ENCODE data around the gene SELENON. TPM values are rescaled to one million over a fixed set of nuclear protein-coding genes. Genes with fewer than 3 reads are reported as not detected.

Gene SELENON
- total and polyA plus RNA-seq, 2 of the 8 experiments (the other 6 are each of a cell fraction or from before 2014, with no cell fraction given) = 43.0 to 77.6 TPM

DNA sequence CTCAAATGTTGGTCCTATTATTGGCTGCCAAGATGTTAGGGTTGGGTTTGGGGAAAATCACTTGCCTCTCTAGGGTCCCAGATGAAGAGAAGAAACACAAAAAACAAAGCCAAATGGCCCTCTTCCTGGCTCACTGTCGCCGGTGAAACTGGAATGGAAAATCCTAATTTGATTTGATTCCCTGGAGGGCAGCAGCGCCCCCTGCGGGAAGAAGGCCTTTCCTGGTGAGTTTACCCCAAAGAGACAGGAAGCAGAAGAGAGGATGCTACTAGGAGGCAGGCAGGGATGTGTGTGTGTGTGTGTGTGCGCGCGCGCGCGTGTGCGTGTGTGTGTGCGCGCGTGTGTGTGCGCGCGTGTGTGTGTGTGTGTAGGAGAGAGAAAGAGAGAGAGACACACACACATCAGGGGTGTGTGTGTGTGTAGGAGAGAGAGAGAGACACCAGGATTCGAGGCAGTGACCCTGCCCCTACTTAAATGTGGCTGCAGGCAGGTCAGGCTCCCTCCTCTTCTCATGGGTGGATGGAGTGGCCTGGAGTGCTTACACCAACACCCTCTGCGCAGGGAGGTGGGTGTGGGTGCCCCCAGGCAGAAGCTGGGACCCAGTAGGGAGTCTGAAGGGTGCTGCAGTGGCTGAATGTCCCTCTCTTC lies 3.1 kb upstream of the SELENON start (continued):
- TF ChIP-seq, protein P1, sequence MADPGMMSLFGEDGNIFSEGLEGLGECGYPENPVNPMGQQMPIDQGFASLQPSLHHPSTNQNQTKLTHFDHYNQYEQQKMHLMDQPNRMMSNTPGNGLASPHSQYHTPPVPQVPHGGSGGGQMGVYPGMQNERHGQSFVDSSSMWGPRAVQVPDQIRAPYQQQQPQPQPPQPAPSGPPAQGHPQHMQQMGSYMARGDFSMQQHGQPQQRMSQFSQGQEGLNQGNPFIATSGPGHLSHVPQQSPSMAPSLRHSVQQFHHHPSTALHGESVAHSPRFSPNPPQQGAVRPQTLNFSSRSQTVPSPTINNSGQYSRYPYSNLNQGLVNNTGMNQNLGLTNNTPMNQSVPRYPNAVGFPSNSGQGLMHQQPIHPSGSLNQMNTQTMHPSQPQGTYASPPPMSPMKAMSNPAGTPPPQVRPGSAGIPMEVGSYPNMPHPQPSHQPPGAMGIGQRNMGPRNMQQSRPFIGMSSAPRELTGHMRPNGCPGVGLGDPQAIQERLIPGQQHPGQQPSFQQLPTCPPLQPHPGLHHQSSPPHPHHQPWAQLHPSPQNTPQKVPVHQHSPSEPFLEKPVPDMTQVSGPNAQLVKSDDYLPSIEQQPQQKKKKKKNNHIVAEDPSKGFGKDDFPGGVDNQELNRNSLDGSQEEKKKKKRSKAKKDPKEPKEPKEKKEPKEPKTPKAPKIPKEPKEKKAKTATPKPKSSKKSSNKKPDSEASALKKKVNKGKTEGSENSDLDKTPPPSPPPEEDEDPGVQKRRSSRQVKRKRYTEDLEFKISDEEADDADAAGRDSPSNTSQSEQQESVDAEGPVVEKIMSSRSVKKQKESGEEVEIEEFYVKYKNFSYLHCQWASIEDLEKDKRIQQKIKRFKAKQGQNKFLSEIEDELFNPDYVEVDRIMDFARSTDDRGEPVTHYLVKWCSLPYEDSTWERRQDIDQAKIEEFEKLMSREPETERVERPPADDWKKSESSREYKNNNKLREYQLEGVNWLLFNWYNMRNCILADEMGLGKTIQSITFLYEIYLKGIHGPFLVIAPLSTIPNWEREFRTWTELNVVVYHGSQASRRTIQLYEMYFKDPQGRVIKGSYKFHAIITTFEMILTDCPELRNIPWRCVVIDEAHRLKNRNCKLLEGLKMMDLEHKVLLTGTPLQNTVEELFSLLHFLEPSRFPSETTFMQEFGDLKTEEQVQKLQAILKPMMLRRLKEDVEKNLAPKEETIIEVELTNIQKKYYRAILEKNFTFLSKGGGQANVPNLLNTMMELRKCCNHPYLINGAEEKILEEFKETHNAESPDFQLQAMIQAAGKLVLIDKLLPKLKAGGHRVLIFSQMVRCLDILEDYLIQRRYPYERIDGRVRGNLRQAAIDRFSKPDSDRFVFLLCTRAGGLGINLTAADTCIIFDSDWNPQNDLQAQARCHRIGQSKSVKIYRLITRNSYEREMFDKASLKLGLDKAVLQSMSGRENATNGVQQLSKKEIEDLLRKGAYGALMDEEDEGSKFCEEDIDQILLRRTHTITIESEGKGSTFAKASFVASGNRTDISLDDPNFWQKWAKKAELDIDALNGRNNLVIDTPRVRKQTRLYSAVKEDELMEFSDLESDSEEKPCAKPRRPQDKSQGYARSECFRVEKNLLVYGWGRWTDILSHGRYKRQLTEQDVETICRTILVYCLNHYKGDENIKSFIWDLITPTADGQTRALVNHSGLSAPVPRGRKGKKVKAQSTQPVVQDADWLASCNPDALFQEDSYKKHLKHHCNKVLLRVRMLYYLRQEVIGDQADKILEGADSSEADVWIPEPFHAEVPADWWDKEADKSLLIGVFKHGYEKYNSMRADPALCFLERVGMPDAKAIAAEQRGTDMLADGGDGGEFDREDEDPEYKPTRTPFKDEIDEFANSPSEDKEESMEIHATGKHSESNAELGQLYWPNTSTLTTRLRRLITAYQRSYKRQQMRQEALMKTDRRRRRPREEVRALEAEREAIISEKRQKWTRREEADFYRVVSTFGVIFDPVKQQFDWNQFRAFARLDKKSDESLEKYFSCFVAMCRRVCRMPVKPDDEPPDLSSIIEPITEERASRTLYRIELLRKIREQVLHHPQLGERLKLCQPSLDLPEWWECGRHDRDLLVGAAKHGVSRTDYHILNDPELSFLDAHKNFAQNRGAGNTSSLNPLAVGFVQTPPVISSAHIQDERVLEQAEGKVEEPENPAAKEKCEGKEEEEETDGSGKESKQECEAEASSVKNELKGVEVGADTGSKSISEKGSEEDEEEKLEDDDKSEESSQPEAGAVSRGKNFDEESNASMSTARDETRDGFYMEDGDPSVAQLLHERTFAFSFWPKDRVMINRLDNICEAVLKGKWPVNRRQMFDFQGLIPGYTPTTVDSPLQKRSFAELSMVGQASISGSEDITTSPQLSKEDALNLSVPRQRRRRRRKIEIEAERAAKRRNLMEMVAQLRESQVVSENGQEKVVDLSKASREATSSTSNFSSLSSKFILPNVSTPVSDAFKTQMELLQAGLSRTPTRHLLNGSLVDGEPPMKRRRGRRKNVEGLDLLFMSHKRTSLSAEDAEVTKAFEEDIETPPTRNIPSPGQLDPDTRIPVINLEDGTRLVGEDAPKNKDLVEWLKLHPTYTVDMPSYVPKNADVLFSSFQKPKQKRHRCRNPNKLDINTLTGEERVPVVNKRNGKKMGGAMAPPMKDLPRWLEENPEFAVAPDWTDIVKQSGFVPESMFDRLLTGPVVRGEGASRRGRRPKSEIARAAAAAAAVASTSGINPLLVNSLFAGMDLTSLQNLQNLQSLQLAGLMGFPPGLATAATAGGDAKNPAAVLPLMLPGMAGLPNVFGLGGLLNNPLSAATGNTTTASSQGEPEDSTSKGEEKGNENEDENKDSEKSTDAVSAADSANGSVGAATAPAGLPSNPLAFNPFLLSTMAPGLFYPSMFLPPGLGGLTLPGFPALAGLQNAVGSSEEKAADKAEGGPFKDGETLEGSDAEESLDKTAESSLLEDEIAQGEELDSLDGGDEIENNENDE (IDR thresholded peaks at IDR 0.05; ENCODE audit: insufficient replicate concordance, low read length) = no peak
- TF ChIP-seq CREB1 (IDR thresholded peaks at IDR 0.05) = no peak
- TF ChIP-seq, protein P2, sequence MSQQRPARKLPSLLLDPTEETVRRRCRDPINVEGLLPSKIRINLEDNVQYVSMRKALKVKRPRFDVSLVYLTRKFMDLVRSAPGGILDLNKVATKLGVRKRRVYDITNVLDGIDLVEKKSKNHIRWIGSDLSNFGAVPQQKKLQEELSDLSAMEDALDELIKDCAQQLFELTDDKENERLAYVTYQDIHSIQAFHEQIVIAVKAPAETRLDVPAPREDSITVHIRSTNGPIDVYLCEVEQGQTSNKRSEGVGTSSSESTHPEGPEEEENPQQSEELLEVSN (IDR thresholded peaks at IDR 0.05) = no peak
- TF ChIP-seq TBP (IDR thresholded peaks at IDR 0.05; ENCODE audit: low read depth, low read length) = peak; percentile 25; the same call in 1 of the 2 replicates
- no peak for TF ChIP-seq RXRA (IDR thresholded peaks at IDR 0.05; ENCODE audit: insufficient read depth, low read depth, low read length)
- 0 out of 2 replicates have a peak, but pooled peaks have one; percentile 9 for TF ChIP-seq JUND (IDR thresholded peaks at IDR 0.05; ENCODE audit: low read length)
- TF ChIP-seq NANOG (IDR thresholded peaks at IDR 0.05; ENCODE audit: insufficient read depth, low read depth, low read length, poor library complexity, severe bottlenecking) = no peak
- TF ChIP-seq SAP30 (IDR thresholded peaks at IDR 0.05; ENCODE audit: insufficient read depth, insufficient replicate concordance, low read length) = no peak
- no peak for TF ChIP-seq CTBP2 (IDR thresholded peaks at IDR 0.05; ENCODE audit: borderline replicate concordance, insufficient read depth, insufficient read length, low read length)
- TF ChIP-seq HDAC6 (IDR thresholded peaks at IDR 0.05; ENCODE audit: low read depth, low read length) = no peak

Data from H1 (cell line).